ENCODE measurements around the gene ARL6IP5. TPM values are rescaled to one million over a fixed set of nuclear protein-coding genes. Genes with fewer than 3 reads are reported as not detected.

Gene ARL6IP5
- total RNA-seq, 2 experiments from 2014 or later: 154 to 156 TPM

- Mint-ChIP-seq H3K4me1 (peaks cover 24% of the 10 kb centered on the region), H3K27me3 (no peaks in the 10 kb centered on the region), H3K36me3 (ENCODE audit: low read depth) (peaks cover 35% of the 10 kb centered on the region), H3K27ac (peak overlapping the region; percentile 1), H3K9me3 (no peaks in the 10 kb centered on the region), H3K4me3 (no peak overlapping the region)
- POLR2A ChIA-PET: no interaction called here
- CTCF ChIA-PET: interaction anchor here (0.6 to 1.5 kb wide), 3 partner anchors 11 to 26 kb away, joined by 3 read pairs; no protein-coding TSS in a partner anchor
- no peak for DNase-seq
Observed at GRCh38 chr3:69107841-69108240, 23.1 kb downstream of the ARL6IP5 start.

- Mint-ChIP-seq H3K27ac (no peak overlapping the region), H3K27me3 (no peaks in the 10 kb centered on the region)
- CTCF ChIA-PET: interaction anchor here (0.7 to 1.6 kb wide), 3 partner anchors 10 to 12 kb away, joined by 3 to 4 read pairs (median 3); no protein-coding TSS in a partner anchor
Observed at GRCh38 chr3:69108811-69109210, 24.1 kb downstream of the ARL6IP5 start.

GRCh38 chr3:69110941-69111546 lies 26.3 kb downstream of the ARL6IP5 start:
- no peak overlapping the region for H3K4me3 Mint-ChIP-seq
- H3K9me3 Mint-ChIP-seq: no peaks in the 10 kb centered on the region
- H3K27ac Mint-ChIP-seq: no peak overlapping the region
- CTCF ChIA-PET: no interaction called here
- no peaks in the 10 kb centered on the region for H3K27me3 Mint-ChIP-seq
- DNase-seq: no peak
- H3K4me1 Mint-ChIP-seq: peaks cover 1% of the 10 kb centered on the region
- POLR2A ChIA-PET: no interaction called here
- H3K36me3 Mint-ChIP-seq (ENCODE audit: low read depth): peaks cover 8% of the 10 kb centered on the region

More at GRCh38 chr3:69108811-69109210, 24.1 kb downstream of the ARL6IP5 start:
- H3K4me1 Mint-ChIP-seq: peaks cover 15% of the 10 kb centered on the region
- peaks cover 28% of the 10 kb centered on the region for H3K36me3 Mint-ChIP-seq (ENCODE audit: low read depth)
- no peak overlapping the region for H3K4me3 Mint-ChIP-seq
- DNase-seq: no peak
- POLR2A ChIA-PET: no interaction called here
- no peaks in the 10 kb centered on the region for H3K9me3 Mint-ChIP-seq

- CTCF ChIA-PET: interaction anchor here (0.5 to 1.6 kb wide), 4 partner anchors 12 to 197 kb away, joined by 3 to 4 read pairs (median 3); no protein-coding TSS in a partner anchor
- Mint-ChIP-seq H3K27ac (no peak overlapping the region), H3K27me3 (no peaks in the 10 kb centered on the region), H3K4me1 (no peaks in the 10 kb centered on the region), H3K4me3 (no peak overlapping the region), H3K9me3 (no peaks in the 10 kb centered on the region), H3K36me3 (ENCODE audit: low read depth) (no peaks in the 10 kb centered on the region)
- DNase-seq: no peak
- POLR2A ChIA-PET: interaction anchor here (0.7 kb wide), 1 partner anchor 198 kb away, joined by 5 read pairs; no protein-coding TSS in a partner anchor
Observed at GRCh38 chr3:69113536-69113935, 28.8 kb downstream of the ARL6IP5 start.

- Mint-ChIP-seq H3K4me3 (no peak overlapping the region), H3K27me3 (no peaks in the 10 kb centered on the region), H3K27ac (no peak overlapping the region), H3K36me3 (ENCODE audit: low read depth) (no peaks in the 10 kb centered on the region), H3K9me3 (no peaks in the 10 kb centered on the region), H3K4me1 (peaks cover under 1% of the 10 kb centered on the region)
- ChIA-PET POLR2A (no interaction called here), CTCF (no interaction called here)
- no peak for DNase-seq
Observed at GRCh38 chr3:69115731-69116130, 31.0 kb downstream of the ARL6IP5 start.

- POLR2A ChIA-PET: no interaction called here
- Mint-ChIP-seq H3K27ac (no peak overlapping the region), H3K4me3 (no peak overlapping the region), H3K36me3 (ENCODE audit: low read depth) (no peaks in the 10 kb centered on the region), H3K27me3 (no peaks in the 10 kb centered on the region), H3K9me3 (no peaks in the 10 kb centered on the region), H3K4me1 (peaks cover 5% of the 10 kb centered on the region)
- CTCF ChIA-PET: no interaction called here
- no peak for DNase-seq
Observed at GRCh38 chr3:69116162-69116561, 31.4 kb downstream of the ARL6IP5 start.

GRCh38 chr3:69116897-69117296 lies 32.2 kb downstream of the ARL6IP5 start:
- Mint-ChIP-seq H3K27ac (no peak overlapping the region), H3K27me3 (no peaks in the 10 kb centered on the region), H3K36me3 (ENCODE audit: low read depth) (no peaks in the 10 kb centered on the region), H3K4me1 (peaks cover 5% of the 10 kb centered on the region), H3K9me3 (no peaks in the 10 kb centered on the region), H3K4me3 (no peak overlapping the region)
- ChIA-PET CTCF (interaction anchor here (0.6 kb wide), 1 partner anchor 59 kb away, joined by 6 read pairs; no protein-coding TSS in a partner anchor), POLR2A (no interaction called here)
- DNase-seq: no peak

GRCh38 chr3:69118555-69118954 lies 33.8 kb downstream of the ARL6IP5 start:
- H3K4me1 Mint-ChIP-seq: peaks cover 5% of the 10 kb centered on the region
- ChIA-PET CTCF (interaction anchor here (1.0 to 1.6 kb wide), 2 partner anchors 10 to 188 kb away, joined by 3 to 5 read pairs; no protein-coding TSS in a partner anchor), POLR2A (no interaction called here)
- H3K9me3 Mint-ChIP-seq: no peaks in the 10 kb centered on the region
- H3K27ac Mint-ChIP-seq: no peak overlapping the region
- DNase-seq: no peak
- H3K4me3 Mint-ChIP-seq: no peak overlapping the region
- H3K36me3 Mint-ChIP-seq (ENCODE audit: low read depth): no peaks in the 10 kb centered on the region
- no peaks in the 10 kb centered on the region for H3K27me3 Mint-ChIP-seq

GRCh38 chr3:69119138-69119537 lies 34.4 kb downstream of the ARL6IP5 start:
- CTCF ChIA-PET: interaction anchor here (1.0 to 2.4 kb wide), 3 partner anchors 11 to 187 kb away, joined by 3 to 11 read pairs (median 5); no protein-coding TSS in a partner anchor

GRCh38 chr3:69119681-69120080 lies 34.9 kb downstream of the ARL6IP5 start:
- Mint-ChIP-seq H3K9me3 (no peaks in the 10 kb centered on the region), H3K4me3 (no peak overlapping the region), H3K27ac (no peak overlapping the region), H3K36me3 (ENCODE audit: low read depth) (no peaks in the 10 kb centered on the region), H3K4me1 (peaks cover 5% of the 10 kb centered on the region), H3K27me3 (no peaks in the 10 kb centered on the region)
- POLR2A ChIA-PET: no interaction called here
- no peak for DNase-seq
- CTCF ChIA-PET: interaction anchor here (0.5 to 2.4 kb wide), 6 partner anchors 11 to 187 kb away, joined by 3 to 11 read pairs (median 3); no protein-coding TSS in a partner anchor

More at GRCh38 chr3:69119138-69119537, 34.4 kb downstream of the ARL6IP5 start:
- no peaks in the 10 kb centered on the region for H3K36me3 Mint-ChIP-seq (ENCODE audit: low read depth)
- H3K9me3 Mint-ChIP-seq: no peaks in the 10 kb centered on the region
- peaks cover 5% of the 10 kb centered on the region for H3K4me1 Mint-ChIP-seq
- H3K27ac Mint-ChIP-seq: no peak overlapping the region
- POLR2A ChIA-PET: no interaction called here
- no peak overlapping the region for H3K4me3 Mint-ChIP-seq
- no peaks in the 10 kb centered on the region for H3K27me3 Mint-ChIP-seq
- no peak for DNase-seq

- H3K27ac Mint-ChIP-seq: no peak overlapping the region
- POLR2A ChIA-PET: no interaction called here
- peak; percentile 87 for DNase-seq
Observed at GRCh38 chr3:69120879-69121464, 36.2 kb downstream of the ARL6IP5 start.

GRCh38 chr3:69121513-69121912 lies 36.8 kb downstream of the ARL6IP5 start:
- Mint-ChIP-seq H3K9me3 (no peaks in the 10 kb centered on the region), H3K36me3 (ENCODE audit: low read depth) (no peaks in the 10 kb centered on the region), H3K27me3 (no peaks in the 10 kb centered on the region), H3K27ac (no peak overlapping the region), H3K4me1 (peaks cover 5% of the 10 kb centered on the region), H3K4me3 (no peak overlapping the region)
- DNase-seq: no peak
- POLR2A ChIA-PET: no interaction called here
- CTCF ChIA-PET: interaction anchor here (0.6 to 2.4 kb wide), 14 partner anchors 9 to 198 kb away, joined by 3 to 11 read pairs (median 4); no protein-coding TSS in a partner anchor

More at GRCh38 chr3:69120879-69121464, 36.2 kb downstream of the ARL6IP5 start:
- no peaks in the 10 kb centered on the region for H3K9me3 Mint-ChIP-seq
- peaks cover 5% of the 10 kb centered on the region for H3K4me1 Mint-ChIP-seq
- CTCF ChIA-PET: interaction anchor here (0.6 to 2.4 kb wide), 14 partner anchors 10 to 198 kb away, joined by 3 to 11 read pairs (median 4); no protein-coding TSS in a partner anchor
- no peak overlapping the region for H3K4me3 Mint-ChIP-seq
- H3K27me3 Mint-ChIP-seq: no peaks in the 10 kb centered on the region
- no peaks in the 10 kb centered on the region for H3K36me3 Mint-ChIP-seq (ENCODE audit: low read depth)

GRCh38 chr3:69121950-69122349 lies 37.2 kb downstream of the ARL6IP5 start:
- Mint-ChIP-seq H3K9me3 (no peaks in the 10 kb centered on the region), H3K36me3 (ENCODE audit: low read depth) (no peaks in the 10 kb centered on the region), H3K27ac (no peak overlapping the region), H3K4me1 (peaks cover 5% of the 10 kb centered on the region), H3K4me3 (no peak overlapping the region), H3K27me3 (peaks cover 3% of the 10 kb centered on the region)
- DNase-seq: no peak
- POLR2A ChIA-PET: no interaction called here
- CTCF ChIA-PET: interaction anchor here (0.6 to 1.7 kb wide), 8 partner anchors 9 to 204 kb away, joined by 3 to 5 read pairs (median 4); no protein-coding TSS in a partner anchor

Measured in activated CD4-positive, alpha-beta T cell treated with anti-CD3 and anti-CD28 coated beads, Interleukin-2, amount 10 ng/mL, durations not matched to agents 7 days and 5 days (primary cell).